ENCODE results near the gene YJU2.
A peak's percentile ranks its signal among the peaks of the same experiment; 100 is the strongest.
"Not testable (repeated sequence)": the region's sequence is repeated elsewhere in the genome, so short reads cannot be mapped to it uniquely, and the experiment has no call there.

The YJU2 gene

DNA sequence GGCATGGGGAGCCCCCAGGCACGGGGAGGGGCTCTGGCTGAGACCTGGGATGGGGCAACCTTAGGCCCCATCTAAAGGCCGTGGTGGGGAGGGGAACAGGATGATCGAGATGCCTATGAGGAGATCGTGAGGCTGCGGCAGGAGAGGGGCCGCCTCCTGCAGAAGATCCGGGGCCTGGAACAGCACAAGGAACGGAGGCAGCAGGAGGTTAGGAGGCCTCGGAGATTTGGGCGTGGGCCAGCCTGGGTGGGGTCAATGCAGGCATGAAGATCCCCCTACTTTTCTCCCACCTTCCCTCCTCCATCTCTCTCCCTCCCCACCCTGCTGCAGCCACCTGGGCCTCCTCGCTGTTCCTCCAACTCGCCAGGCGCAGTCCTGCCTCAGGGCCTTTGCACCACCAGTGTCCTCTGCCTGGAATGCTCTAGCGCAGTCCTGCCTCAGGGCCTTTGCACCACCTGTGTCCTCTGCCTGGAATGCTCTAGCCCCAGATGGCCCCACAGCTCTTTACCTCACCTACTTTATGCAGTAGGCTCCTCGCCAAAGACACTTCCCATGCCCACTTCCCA lies 36.6 kb upstream of the YJU2 start:
- no peaks in the 10 kb centered on the region for H3K36me3 ChIP-seq (ENCODE audit: insufficient read depth, low read length)
- no peaks in the 10 kb centered on the region for H3K9me3 ChIP-seq (ENCODE audit: insufficient read depth, low read depth, low read length)
- H3K27ac ChIP-seq (ENCODE audit: low read depth, low read length): no peak overlapping the region
- no peaks in the 10 kb centered on the region for H3K27me3 ChIP-seq (ENCODE audit: insufficient read depth, low read length)
- no peak overlapping the region for H3K9ac ChIP-seq (ENCODE audit: low read depth, low read length)
- H3K4me3 ChIP-seq (ENCODE audit: low read length): no peak overlapping the region
- H3K4me1 ChIP-seq (ENCODE audit: insufficient read depth, low read length): no peaks in the 10 kb centered on the region
- WGBS: 84% methylated on average over 15 of the region's 15 CpGs

DNA sequence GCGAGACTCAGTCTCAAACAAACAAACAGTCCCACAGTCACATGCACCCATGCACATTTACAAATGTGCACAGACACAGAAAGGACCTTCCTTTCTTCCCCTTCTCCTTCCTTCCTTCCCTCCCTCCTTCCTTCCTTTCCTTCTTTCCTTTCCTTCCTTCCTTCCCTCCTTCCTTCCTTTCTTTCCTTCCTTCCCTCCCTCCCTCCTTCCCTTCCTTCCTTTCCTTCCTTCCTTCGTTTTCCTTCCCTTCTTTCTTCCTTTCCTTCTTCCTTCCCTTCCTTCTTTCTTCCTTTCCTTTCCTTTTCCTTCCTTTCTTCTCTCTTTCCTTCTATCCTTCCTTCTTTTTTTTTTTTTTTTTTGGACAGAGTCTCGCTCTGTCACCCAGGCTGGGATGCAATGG lies 33.8 kb upstream of the YJU2 start:
- Histone ChIP-seq H3K36me3 (ENCODE audit: insufficient read depth, low read length) (no peaks in the 10 kb centered on the region), H3K27ac (ENCODE audit: low read depth, low read length) (no peak overlapping the region), H3K9me3 (ENCODE audit: insufficient read depth, low read depth, low read length) (no peaks in the 10 kb centered on the region), H3K27me3 (ENCODE audit: insufficient read depth, low read length) (no peaks in the 10 kb centered on the region), H3K4me1 (ENCODE audit: insufficient read depth, low read length) (no peaks in the 10 kb centered on the region), H3K9ac (ENCODE audit: low read depth, low read length) (no peak overlapping the region), H3K4me3 (ENCODE audit: low read length) (no peak overlapping the region)
- WGBS: 93% methylated on average over 3 of the region's 3 CpGs

DNA sequence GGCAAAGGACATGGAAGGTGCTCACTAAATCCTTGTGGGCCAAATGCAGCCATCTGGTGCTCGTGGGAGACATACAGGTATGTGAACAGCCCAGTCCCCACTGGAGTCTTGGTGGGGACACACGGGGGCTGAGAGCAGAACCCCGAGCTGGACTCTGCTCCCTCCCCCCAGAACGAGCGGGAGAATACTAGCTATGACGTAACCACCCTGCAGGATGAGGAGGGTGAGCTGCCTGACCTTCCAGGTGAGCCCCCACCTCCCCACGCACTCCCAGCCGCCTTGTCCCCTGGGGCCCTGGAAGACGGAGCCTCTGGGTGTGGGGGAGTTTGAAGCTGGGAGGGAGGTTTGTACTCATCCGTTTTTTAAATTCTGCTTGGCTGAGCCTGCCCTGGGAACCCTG lies 31.1 kb upstream of the YJU2 start:
- 90% methylated on average over 10 of the region's 10 CpGs for WGBS
- Histone ChIP-seq H3K4me3 (ENCODE audit: low read length) (no peak overlapping the region), H3K9me3 (ENCODE audit: insufficient read depth, low read depth, low read length) (no peaks in the 10 kb centered on the region), H3K27me3 (ENCODE audit: insufficient read depth, low read length) (no peaks in the 10 kb centered on the region), H3K27ac (ENCODE audit: low read depth, low read length) (no peak overlapping the region), H3K9ac (ENCODE audit: low read depth, low read length) (no peak overlapping the region), H3K4me1 (ENCODE audit: insufficient read depth, low read length) (no peaks in the 10 kb centered on the region), H3K36me3 (ENCODE audit: insufficient read depth, low read length) (no peaks in the 10 kb centered on the region)

DNA sequence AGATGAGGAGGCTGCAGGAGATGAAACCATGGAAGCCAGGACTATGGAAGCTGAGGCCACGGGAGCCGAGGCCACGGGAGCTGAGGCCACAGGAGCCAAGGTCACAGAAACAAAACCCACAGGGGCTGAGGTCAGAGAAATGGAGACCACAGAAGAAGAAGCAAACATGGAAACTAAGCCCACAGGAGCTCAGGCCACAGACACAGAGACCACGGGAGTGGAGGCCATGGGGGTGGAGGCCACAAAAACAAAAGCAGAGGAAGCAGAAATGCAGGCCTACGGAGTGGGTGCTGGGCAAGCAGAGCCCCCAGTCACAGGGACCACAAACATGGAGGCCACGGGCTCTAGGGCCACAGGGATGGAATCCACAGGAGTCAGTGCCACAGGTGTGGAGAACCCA lies 30.0 kb upstream of the YJU2 start:
- Histone ChIP-seq H3K4me3 (ENCODE audit: low read length) (no peak overlapping the region), H3K9ac (ENCODE audit: low read depth, low read length) (no peak overlapping the region), H3K9me3 (ENCODE audit: insufficient read depth, low read depth, low read length) (no peaks in the 10 kb centered on the region), H3K27me3 (ENCODE audit: insufficient read depth, low read length) (no peaks in the 10 kb centered on the region), H3K4me1 (ENCODE audit: insufficient read depth, low read length) (no peaks in the 10 kb centered on the region), H3K36me3 (ENCODE audit: insufficient read depth, low read length) (no peaks in the 10 kb centered on the region), H3K27ac (ENCODE audit: low read depth, low read length) (no peak overlapping the region)
- WGBS: 80% methylated on average over 6 of the region's 6 CpGs

DNA sequence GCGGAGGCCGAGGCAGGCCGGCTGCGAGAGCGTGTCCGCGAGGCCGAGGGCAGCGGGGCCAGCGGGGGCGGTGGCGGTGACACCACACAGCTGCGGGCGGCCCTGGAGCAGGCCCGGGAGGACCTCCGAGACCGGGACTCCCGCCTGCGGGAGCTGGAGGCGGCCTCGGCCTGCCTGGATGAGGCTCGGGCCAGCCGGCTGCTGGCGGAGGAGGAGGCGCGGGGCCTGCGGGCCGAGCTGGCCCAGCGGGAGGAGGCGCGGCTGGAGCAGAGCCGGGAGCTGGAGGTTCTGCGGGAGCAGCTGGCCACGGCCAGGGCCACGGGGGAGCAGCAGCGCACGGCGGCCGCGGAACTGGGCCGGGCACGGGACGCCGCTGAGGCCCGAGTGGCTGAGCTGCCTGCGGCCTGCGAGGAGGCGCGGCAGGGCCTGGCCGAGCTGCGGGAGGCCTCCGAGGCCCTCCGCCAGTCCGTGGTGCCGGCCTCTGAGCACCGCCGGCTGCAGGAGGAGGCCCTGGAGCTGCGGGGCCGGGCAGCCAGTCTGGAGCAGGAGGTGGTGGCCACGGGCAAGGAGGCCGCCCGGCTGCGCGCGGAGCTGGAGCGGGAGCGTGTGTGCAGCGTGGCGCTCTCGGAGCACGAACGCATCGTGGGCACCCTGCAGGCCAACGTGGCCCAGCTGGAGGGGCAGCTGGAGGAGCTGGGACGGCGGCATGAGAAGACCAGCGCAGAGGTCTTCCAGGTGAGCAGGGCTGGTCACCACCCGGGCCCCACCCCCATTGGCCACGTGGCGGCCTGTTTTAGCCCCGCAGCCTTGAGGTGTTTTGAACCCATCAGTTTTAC lies 29.2 kb upstream of the YJU2 start:
- 95% methylated on average over 81 of the region's 81 CpGs for WGBS
- no peak overlapping the region for H3K4me3 ChIP-seq (ENCODE audit: low read length)
- no peaks in the 10 kb centered on the region for H3K9me3 ChIP-seq (ENCODE audit: insufficient read depth, low read depth, low read length)
- no peaks in the 10 kb centered on the region; the same call in 1 of the 2 replicates for H3K36me3 ChIP-seq (ENCODE audit: insufficient read depth, low read length)
- no peaks in the 10 kb centered on the region for H3K4me1 ChIP-seq (ENCODE audit: insufficient read depth, low read length)
- H3K27ac ChIP-seq (ENCODE audit: low read depth, low read length): no peak overlapping the region
- no peaks in the 10 kb centered on the region for H3K27me3 ChIP-seq (ENCODE audit: insufficient read depth, low read length)
- no peak overlapping the region for H3K9ac ChIP-seq (ENCODE audit: low read depth, low read length)

DNA sequence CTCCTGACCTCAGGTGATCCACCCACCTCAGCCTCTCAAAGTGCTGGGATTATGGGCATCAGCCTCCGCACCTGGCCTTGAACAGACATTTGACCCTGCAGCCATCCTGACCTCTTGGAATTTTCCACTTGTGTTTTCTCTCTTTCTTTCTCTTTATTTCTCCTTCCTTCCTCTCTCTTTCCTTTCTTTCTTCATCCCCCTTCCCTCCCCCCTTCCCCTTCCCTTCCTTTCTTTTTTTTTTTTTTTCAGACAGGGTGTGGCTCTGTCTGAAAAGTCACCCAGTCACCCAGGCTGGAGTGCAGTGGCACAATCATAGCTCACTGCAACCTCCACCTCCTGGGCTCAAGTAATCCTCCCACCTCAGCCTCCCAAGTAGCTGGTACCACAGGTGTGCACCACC lies 28.4 kb upstream of the YJU2 start:
- WGBS: 91% methylated on average over 1 of the region's 1 CpG
- H3K4me3 ChIP-seq (ENCODE audit: low read length); H3K27ac ChIP-seq (ENCODE audit: low read depth, low read length); H3K9ac ChIP-seq (ENCODE audit: low read depth, low read length); H3K4me1 ChIP-seq (ENCODE audit: insufficient read depth, low read length); H3K36me3 ChIP-seq (ENCODE audit: insufficient read depth, low read length); H3K9me3 ChIP-seq (ENCODE audit: insufficient read depth, low read depth, low read length); H3K27me3 ChIP-seq (ENCODE audit: insufficient read depth, low read length): not testable (repeated sequence)

DNA sequence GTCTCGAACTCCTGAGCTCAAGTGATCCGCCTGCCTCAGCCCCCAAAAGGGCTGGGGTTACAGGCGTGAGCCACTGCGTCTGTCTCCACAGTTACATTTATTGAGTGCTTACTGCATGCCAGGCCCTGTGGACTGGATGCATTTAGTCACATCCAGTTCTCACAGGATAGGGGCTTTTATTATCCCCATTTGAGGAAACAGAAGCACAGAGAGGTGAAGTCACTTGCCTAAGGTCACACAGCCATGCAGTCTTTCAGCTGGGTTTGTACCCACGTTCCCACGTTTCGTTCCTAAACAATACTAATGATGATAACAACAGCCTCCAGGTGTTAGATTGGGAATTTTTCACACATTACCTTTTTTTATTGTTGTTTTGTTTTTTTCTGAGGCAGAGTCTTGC lies 26.7 kb upstream of the YJU2 start:
- H3K27me3 ChIP-seq (ENCODE audit: insufficient read depth, low read length): no peaks in the 10 kb centered on the region
- WGBS: 93% methylated on average over 7 of the region's 7 CpGs

DNA sequence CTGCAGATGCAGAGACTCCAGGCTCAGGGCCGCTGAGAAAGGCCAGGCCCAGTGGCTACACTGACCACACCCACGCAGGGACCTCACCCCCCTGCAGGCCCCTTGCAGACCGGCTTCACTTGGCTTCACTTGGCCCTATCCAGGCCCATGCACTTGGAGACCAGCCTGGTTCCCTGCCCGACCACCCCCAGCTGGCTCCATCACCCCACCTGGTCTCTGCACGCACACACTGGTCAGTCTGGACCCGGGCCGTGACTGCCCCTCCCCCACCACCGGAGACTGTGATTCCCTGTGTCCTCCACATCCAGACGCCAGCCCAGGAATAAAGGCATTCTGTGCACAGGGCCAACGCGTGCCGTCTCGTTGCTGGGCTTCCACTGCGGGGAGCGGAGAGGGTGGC lies 22.4 kb upstream of the YJU2 start:
- Histone ChIP-seq H3K9me3 (ENCODE audit: insufficient read depth, low read depth, low read length) (no peaks in the 10 kb centered on the region), H3K9ac (ENCODE audit: low read depth, low read length) (no peak overlapping the region)
- WGBS: 76% methylated on average over 15 of the region's 15 CpGs

More for the DNA sequence above, 26.7 kb upstream of the YJU2 start:
- Histone ChIP-seq H3K36me3 (ENCODE audit: insufficient read depth, low read length) (no peaks in the 10 kb centered on the region; the same call in 1 of the 2 replicates), H3K4me1 (ENCODE audit: insufficient read depth, low read length) (no peaks in the 10 kb centered on the region), H3K4me3 (ENCODE audit: low read length) (no peak overlapping the region), H3K9ac (ENCODE audit: low read depth, low read length) (no peak overlapping the region), H3K27ac (ENCODE audit: low read depth, low read length) (no peak overlapping the region), H3K9me3 (ENCODE audit: insufficient read depth, low read depth, low read length) (no peaks in the 10 kb centered on the region)

DNA sequence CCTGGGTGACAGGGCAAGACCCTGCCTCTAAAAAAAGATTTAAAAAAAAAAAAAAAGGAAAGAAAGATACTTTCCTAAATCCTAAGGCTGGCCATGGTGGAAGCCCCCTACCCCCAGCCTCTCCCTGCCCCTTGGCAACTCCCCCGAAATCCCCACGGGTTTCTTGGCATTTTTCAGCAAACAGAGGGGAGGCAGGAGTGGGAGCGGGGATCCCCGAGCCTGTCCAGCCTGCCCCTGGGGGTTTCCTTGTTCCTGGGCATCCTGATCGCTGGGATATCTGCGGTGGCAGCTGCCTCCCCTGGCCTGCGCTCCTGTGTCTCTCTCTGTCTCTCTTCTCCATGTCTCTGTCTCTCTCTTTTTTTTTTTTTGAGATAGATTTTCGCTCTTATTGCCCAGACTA lies 21.0 kb upstream of the YJU2 start:
- no peaks in the 10 kb centered on the region for H3K9me3 ChIP-seq (ENCODE audit: insufficient read depth, low read depth, low read length)
- H3K27ac ChIP-seq (ENCODE audit: low read depth, low read length): no peak overlapping the region
- no peak overlapping the region for H3K9ac ChIP-seq (ENCODE audit: low read depth, low read length)
- H3K4me1 ChIP-seq (ENCODE audit: insufficient read depth, low read length): peaks cover 4% of the 10 kb centered on the region; the same call in 1 of the 2 replicates
- no peaks in the 10 kb centered on the region; the same call in 1 of the 2 replicates for H3K36me3 ChIP-seq (ENCODE audit: insufficient read depth, low read length)
- no peak overlapping the region for H3K4me3 ChIP-seq (ENCODE audit: low read length)
- 91% methylated on average over 8 of the region's 8 CpGs for WGBS
- peaks cover 14% of the 10 kb centered on the region for H3K27me3 ChIP-seq (ENCODE audit: insufficient read depth, low read length)

More for the DNA sequence above, 22.4 kb upstream of the YJU2 start:
- H3K4me3 ChIP-seq (ENCODE audit: low read length): no peak overlapping the region
- peaks cover 14% of the 10 kb centered on the region for H3K27me3 ChIP-seq (ENCODE audit: insufficient read depth, low read length)
- H3K27ac ChIP-seq (ENCODE audit: low read depth, low read length): no peak overlapping the region
- H3K36me3 ChIP-seq (ENCODE audit: insufficient read depth, low read length): no peaks in the 10 kb centered on the region; the same call in 1 of the 2 replicates
- H3K4me1 ChIP-seq (ENCODE audit: insufficient read depth, low read length): peaks cover 4% of the 10 kb centered on the region; the same call in 1 of the 2 replicates

DNA sequence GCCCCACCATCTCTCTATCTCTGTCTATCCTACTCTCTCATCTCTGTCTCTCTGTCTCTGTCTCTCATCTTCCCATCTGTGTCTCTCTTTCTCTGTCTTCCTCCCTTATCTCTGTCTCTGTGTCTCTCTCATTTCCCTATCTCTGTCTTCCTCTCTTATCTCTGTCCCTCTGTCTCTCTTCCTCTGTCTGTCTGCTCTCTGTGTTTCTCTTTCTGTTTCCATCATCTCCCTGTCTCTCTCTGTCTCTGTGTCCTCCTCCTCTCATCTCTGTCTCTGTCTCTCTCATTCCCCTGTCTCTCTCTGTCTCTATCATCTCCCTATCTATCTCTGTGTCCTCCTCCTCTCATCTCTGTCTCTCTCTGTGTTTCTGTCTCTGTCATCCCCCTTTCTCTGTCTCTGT lies 19.1 kb upstream of the YJU2 start:
- Histone ChIP-seq H3K36me3 (ENCODE audit: insufficient read depth, low read length) (no peaks in the 10 kb centered on the region), H3K27ac (ENCODE audit: low read depth, low read length) (no peak overlapping the region), H3K9me3 (ENCODE audit: insufficient read depth, low read depth, low read length) (no peaks in the 10 kb centered on the region), H3K4me3 (ENCODE audit: low read length) (no peak overlapping the region), H3K4me1 (ENCODE audit: insufficient read depth, low read length) (peaks cover 4% of the 10 kb centered on the region; the same call in 1 of the 2 replicates), H3K27me3 (ENCODE audit: insufficient read depth, low read length) (peaks cover 14% of the 10 kb centered on the region), H3K9ac (ENCODE audit: low read depth, low read length) (no peak overlapping the region)

DNA sequence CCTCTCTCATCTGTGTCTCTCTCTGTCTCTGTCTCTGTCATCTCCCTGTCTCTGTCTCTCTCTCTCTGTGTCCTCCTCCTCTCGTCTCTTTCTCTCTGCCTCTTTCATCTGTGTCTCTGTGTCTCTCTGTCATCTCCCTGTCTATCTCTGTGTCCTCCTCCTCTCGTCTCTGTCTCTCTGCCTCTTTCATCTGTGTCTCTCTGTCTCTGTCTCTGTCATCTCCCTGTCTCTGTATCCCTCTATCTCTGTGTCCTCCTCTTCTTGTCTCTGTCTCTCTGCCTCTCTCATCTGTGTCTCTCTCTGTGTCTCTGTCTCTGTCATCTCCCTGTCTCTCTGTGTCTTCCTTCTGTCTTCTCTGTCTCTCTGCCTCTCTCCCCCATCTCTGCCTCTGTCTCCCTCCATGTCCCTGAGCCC lies 18.1 kb upstream of the YJU2 start:
- Histone ChIP-seq H3K27me3 (ENCODE audit: insufficient read depth, low read length) (peaks cover 14% of the 10 kb centered on the region), H3K27ac (ENCODE audit: low read depth, low read length) (no peak overlapping the region), H3K4me1 (ENCODE audit: insufficient read depth, low read length) (peaks cover 4% of the 10 kb centered on the region; the same call in 1 of the 2 replicates), H3K4me3 (ENCODE audit: low read length) (peak overlapping the region; percentile 20; the same call in 1 of the 2 replicates), H3K9ac (ENCODE audit: low read depth, low read length) (0 out of 2 replicates have a peak overlapping the region, but pooled peaks have one; percentile 3), H3K9me3 (ENCODE audit: insufficient read depth, low read depth, low read length) (no peaks in the 10 kb centered on the region), H3K36me3 (ENCODE audit: insufficient read depth, low read length) (no peaks in the 10 kb centered on the region)
- 79% methylated on average over 2 of the region's 2 CpGs for WGBS
